ENCODE data around the gene GRK2.

The GRK2 gene

DNA sequence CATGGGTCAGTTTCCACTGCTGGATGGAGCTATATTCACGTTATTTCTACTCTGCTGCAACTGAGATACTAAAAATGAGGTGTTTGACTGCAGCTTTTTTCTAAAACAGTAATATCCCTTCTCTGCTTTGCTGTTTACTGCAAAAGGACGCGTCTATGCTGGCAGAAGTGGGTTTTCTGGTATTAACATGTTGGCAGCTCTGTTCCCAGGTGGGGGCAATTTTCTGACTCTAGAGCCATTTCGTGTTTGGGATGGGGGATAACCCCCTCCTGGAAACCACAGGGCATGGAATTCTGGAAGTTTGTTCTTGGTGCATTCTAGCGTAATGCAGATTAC lies 4.9 kb downstream of the GRK2 start:
- no peak for DNase-seq

DNA sequence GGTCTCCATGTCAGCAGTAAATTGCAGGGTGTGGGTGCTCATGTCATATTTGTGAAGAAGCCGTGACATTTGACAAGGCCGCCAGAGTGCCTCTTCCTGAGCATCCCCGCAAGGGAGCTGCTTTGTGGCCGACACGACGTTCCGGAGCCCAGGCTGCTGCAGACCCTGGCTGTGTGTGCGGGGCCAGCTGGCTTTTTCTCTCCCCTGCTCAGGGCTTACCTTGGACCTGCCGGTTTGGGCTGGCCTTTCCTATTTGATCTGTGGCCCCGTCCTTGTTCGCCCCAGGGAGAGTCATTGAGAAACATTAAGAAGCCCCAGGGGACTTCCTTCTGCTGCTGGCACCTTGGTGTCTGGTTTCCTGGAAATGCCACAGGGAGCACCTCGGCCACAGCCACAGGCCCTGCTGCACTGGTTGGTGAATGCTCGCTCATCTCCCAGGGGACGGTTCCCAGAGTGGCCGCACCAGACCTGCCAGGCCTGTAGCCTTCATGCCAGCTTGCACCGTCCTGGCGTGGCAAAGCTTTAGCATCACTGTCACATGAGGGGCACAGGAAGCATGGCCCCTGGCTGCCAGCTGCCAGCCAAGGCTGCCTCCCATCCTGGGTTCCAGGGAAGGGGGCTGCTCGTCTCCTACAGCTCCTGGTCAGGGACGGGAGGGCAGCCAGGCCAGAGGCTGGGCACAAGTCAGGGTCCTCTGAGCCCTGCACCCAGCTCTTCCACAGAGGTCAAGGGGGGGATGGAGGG lies 5.4 kb downstream of the GRK2 start:
- DNase-seq: peak; percentile 26

DNA sequence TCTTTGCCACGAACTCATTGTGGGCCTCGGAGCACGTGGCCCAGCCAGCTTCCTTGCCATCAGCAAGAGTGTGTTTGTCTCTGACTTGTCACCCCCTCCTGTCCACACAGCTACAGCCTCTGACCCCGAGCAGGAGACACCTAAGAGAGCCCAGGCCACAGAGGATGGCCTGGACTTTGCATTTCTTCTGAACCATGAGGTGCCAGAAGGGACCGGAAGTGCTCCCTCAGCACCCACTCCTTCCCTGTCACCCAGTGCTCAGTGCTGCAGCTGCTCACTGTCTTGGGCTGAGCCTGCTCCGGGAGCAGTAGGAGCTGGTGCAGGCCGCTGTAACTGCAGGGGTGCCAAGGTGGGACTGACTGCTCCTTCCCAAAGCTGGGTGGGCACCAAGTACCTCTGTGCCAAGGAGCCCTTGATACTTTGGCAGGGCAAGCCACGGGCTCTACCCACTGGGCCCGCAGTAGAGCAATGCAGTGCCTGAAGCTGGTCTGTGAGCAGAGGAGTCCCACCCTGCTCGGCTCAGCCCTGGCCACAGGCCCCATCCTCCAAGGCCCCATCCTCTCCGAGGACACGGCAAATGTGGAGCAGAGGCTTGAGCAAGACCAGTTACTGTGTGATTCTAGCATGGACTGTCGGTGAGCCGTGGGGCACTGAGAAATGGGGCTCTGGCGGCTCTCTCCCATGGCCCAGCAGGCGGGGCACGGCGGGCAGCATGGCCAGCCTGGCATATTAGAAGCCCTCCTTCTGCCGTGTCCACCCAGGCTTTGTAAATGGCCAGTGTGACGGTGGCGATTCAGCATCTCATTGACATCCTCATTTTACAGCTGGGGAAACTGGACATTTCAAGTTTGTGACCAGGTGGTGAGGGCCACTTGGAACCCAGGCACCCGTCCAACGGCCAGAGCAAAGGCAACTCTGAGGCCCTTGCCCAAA lies 6.3 kb downstream of the GRK2 start:
- DNase-seq: no peak

DNA sequence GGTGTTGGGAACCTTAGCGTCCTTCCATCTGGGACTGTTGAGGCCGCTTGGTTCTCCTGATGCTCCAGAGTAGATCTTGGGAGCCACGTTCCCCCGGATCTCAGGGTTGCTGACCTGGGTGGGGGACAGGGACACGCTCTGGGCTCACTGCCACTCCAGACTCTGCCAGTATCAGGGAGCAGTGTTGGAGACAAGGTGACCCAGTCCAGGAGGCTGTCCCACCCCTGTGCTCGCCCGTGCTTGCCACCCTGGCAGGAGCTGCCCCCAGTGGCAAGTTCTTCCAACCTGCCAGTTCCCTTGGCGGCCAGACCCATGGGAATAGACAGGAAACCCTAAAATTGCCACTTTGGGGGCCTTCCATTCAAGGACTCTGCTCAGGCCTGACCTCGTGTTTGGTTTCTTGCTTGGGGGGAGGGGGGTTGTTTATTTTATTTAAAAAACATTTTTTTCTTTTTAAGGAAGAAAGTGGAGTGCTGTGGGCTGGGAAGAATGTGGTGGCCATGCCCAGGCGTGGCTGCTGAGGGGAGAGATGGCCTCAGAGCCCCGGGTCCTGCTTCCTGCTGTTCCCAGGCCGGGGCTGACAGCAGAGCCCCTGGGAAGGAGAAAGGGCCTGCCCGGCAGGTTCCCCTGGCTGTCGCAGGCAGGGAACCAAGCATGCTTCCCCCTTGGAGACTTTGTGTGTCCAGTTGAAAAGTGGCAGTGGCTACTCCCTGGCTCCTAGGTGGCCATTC lies 7.2 kb downstream of the GRK2 start:
- DNase-seq: no peak

DNA sequence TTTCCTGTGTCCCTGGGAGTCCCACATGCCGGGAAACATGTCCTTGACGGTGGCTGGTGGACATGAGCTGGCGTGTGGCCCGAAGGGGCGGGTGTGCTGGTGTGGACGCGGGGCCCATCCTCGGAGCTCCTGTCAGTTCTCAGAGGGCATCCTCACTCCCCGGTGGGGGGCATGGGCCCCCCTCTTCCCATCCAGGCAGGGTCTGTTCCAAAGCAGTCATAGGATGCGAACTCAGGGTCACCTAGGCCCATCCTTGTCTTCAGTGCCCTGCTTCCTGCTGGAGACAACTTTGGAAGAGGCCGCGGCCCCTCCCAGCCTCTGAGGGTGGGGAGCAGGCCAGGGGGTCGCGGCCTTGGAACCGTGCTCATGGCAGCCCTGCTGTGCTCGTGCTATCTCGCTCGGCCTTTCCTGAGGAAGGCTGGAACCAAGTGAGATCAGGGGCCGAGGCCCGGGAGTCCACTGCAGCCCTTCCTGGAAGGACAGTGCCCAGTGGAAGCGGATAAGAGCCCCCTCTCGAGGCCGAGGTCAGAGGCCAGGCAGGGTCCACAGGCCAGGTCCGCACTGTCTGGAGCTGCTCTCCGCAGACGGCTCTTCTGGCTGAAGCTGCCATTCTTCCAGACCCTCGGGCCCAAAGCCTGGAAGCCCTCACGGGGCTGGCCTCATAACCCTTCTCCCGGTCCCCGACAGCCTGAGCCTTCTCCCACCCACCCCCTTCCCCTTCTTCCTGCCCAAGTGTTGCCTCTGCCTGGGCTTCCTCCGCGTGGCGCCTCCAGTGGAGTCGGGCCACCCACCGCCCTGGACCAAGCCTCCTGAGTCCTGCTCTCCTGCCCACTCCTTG lies 8.7 kb downstream of the GRK2 start:
- no peak for DNase-seq

DNA sequence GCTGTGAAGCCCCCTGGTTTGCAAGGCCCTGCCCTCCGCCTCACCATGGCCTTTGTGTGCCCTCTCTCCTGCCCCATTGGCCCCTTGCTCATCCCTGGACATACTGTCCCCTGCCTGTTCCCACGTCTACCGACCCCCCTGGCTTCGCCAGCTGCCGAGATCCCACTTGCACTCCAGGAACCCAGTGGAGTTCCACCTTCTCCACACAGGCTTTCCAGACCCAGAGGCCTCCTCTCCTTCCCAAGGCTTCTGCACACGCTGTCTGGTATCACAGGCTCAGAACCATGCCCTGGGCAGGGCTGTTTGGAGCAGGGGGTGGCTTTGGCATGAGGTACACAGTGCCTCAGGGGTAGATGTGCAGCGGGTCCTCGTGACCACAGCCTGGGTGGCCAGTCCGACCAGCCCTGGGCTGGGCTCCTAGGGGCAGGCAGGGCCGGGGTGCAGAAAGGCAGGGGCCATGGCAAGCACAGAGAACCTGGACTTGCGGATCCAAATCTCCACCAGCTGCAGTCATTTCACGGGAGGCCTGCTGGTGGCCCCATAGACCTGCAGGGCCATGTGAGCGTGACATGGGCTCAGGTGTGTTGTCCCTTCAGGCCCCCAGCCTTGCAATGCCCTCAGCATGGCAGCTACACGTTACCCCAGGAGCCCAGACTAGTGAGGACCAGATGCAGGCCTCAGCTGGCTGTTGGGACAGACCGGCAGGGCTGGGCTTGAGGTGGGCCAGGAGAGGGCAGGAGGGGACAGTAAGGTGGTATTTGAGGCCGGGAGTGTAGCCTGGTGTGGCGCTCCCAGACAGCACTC lies 9.5 kb downstream of the GRK2 start:
- DNase-seq: no peak

DNA sequence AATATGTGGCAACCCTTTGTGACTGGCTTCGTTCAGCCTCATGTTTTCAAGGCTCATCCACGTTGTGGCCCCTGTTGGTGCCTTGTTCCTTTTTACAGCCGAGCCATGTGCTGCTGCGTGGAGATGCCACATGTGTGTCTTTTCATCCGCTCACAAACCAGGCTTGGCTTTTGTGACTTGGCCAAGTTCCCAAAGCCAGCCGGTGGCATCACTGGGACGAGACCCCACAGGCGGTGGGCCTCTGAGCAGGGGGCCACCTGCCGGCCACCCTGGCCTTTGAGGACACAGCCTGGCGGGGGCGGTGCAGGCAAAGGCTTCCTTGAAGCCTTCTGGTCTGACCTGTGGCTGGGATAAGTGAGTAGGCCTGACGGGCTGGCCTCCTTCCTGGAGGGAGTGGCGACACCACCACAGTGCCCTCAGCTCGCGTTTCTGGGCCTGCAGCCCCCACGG lies 10.5 kb downstream of the GRK2 start:
- no peak for DNase-seq

DNA sequence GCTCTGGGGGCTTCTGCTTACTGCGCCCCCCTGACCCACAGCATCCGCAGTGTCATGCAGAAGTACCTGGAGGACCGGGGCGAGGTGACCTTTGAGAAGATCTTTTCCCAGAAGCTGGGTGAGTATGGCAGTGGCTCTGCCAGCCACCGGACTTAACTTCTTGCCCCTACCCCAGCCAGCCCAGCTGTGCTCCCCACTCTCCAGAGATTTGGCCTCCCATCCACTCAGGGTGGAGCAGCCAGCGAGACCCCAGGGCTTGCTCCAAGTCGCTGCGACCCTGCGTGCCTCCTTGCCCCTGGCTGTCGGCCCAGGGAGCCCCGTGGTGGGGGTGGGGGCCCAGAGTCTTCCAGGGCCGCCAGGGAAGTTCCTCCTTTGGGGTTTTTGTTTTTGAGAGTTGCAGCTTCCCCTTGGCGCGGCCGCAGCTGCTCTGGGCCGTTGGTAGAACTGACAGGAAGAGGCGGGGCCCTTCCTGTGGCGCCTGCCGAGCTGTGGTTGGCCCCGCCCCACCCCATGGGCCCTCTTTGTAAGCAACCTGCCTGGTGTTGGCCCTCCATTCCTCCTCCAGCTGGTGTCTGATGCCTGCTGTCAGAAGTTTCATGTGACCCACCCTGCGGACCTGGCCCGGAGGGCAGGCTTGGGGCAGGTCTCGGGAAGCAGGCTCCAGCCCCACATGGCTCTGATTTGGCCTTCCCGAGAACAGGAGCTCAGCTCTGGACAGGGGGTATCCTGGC lies 11.1 kb downstream of the GRK2 start:
- DNase-seq: peak; percentile 79

DNA sequence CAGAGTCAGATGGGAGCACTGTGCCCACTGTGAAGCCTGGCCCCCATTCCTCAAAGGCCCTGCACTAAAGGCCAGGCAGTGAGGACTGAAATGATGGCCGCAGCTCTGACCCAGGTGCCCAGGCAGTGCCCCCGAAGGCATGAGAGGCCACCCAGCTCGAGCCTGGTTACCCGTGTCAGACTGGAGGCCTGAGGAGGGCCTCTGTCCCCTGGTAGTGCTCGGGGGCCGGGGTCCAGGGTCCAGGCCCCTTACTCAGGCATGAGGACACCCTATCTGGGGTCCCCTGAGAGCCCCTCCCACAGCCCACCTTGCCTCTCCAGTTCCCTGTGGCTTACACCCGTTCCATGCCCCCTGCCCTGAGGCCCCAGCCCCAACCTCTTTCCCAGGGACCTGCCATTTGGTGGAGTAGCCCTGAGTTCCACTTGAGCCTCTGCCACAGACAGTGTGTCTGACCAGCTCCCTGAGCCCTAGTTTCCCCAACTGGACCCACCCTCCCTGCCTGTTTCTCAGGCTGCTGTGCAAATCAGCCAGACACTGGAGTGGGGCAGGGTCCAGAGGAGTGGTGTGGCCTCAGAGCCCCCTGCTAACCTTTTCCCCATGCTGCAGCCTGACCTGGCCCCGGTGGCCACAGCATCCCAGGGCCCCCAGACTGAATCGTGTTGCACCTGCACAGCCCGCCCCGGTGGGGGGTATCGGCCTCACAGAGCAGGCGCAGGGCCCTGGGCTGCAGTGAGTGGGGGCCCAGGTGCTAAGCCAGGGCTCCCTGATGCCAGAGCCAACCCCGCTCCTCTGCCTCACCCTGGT lies 12.1 kb downstream of the GRK2 start:
- DNase-seq: no peak

DNA sequence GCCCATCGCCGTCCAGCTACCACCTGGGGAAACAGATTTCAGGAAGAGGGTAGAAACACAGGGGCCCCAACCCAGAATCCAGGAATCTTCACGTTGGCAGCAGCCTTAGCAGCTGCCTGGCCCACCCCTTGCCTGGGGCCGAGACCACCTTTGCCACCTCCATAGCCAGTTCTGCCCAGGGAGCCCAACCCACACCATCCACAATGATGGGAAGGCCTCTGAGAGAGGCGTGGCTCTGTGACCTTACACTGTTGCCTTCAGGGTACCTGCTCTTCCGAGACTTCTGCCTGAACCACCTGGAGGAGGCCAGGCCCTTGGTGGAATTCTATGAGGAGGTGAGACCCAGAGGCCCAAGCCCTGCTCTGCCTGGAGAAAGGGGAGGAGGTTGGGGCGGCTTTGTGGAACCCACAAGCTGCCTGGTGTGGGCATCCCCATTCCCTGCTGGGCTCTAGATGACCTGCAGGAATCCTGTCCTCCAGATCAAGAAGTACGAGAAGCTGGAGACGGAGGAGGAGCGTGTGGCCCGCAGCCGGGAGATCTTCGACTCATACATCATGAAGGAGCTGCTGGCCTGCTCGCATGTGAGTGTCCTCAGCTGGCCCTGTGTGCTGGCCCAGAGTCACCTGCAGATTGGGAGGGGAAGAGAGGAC lies 12.8 kb downstream of the GRK2 start:
- no peak for DNase-seq

DNA sequence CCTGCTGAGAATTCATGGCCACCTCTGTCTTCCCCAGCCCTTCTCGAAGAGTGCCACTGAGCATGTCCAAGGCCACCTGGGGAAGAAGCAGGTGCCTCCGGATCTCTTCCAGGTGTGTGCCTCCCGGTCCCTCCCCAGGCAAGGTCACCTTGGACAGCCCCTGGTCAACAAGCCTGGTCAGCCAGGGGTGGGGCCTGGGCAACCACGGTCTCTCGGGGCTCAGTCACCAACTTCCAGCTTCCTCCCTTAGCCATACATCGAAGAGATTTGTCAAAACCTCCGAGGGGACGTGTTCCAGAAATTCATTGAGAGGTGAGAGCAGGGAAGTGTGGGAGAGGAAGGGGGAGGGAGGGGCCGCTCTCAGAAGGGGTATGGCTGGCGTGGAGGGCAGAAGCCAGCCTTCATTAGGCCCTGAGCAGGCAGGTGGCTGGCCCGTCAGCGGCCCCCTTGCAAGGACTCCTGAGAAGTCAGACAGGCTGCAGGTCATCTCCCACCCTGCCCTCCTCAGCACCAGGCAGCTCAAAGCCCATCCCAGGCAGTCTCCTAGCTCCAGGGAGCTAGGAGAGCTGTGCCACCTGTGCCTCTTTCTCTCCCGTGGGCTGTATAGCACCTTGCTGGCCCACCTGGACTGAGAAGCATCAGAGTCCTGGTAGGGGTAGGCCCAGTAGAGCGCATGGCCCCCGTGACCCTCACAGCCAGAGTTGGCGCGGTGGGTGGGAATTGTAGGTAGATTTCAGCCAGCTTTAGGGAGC lies 13.5 kb downstream of the GRK2 start:
- DNase-seq: no peak

DNA sequence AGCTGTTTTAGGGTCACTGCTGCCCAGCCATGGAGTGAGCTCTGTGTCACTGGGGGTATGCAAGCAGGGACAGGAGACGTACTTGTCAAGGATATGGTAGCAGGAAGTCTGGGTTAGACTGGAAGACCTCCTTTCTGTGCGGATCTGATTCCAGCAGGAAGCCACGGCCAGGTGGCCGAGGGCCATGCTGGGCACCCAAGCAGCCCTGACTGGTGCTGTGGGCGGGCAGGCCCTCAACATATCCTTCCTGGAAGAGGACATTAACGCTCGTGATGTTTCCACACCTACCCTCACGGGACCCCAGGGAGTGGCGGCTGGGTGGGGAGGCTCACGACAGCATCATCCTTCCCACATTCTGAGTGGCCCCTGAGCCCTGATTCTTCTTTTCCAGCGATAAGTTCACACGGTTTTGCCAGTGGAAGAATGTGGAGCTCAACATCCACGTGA lies 14.1 kb downstream of the GRK2 start:
- DNase-seq: no peak

DNA sequence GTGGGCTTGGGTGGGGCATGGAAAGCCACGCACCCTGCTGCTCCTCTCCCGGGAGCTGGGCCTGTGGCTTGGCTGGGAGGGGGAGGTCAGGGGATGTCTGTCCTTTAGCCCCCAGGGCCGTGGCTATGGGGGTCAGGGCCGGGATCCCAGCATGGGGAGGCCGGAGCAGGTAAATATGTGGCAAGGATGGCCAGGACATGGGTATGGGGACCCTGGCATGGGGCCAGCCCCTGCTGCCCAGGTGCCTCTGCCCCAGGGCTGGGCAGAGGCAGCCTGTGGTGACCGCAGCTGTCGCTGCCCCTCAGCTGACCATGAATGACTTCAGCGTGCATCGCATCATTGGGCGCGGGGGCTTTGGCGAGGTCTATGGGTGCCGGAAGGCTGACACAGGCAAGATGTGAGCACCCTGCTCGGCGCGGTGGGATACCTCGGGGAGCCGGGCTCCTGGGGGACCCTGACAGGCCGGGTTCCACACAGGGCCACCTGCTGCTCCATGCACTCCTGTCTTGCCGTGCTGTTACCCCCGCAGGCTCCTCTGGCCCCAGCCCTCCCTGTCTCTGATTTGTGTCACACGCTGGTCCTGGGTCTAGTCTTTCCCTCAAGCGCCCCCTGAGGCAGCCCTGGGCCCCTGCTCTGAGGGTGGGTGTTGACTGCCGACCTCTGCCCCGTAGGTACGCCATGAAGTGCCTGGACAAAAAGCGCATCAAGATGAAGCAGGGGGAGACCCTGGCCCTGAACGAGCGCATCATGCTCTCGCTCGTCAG lies 14.7 kb downstream of the GRK2 start:
- no peak for DNase-seq

DNA sequence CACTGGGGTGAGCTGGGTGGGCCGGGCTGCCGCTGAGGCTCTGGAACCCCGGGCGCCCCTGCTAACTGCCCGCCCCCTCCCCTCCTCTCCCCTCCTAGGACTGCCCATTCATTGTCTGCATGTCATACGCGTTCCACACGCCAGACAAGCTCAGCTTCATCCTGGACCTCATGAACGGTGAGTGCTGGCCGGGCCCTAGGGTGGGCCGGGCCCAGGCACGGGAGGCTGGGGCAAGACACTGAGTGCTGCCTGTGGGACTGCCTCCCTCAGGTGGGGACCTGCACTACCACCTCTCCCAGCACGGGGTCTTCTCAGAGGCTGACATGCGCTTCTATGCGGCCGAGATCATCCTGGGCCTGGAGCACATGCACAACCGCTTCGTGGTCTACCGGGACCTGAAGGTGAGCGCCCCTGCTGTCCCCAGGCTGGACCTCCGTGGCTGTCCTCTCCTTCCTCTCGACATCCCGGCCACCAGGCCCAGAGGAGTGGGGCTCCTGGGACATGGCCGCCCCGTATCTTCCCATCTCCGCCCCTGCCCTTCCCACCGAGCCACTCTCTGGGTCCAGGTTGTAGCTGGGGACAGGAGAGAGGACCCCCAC lies 15.4 kb downstream of the GRK2 start:
- no peak for DNase-seq

DNA sequence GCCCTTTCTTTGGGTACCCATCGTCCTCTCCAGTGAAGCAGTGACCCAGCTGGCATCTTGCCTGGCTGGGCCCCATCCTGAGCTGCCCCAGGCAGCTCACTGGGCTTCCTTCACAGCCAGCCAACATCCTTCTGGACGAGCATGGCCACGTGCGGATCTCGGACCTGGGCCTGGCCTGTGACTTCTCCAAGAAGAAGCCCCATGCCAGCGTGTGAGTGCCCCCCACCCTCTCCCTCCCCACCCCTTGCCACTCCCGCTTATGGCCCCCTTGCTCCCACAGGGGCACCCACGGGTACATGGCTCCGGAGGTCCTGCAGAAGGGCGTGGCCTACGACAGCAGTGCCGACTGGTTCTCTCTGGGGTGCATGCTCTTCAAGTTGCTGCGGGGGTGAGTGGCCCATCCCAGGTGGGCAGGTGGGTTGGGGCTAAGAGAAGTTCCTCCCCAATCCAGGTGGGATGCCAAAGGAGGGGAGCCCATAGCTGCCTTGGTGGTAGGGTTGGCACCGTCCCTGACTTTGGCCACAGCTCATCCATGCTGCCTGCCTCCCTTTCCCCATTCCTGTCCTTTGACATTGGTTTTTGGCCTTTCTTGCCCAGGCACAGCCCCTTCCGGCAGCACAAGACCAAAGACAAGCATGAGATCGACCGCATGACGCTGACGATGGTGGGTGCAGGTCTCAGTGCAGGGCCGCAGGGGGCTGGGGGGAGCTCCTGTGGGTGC lies 16.0 kb downstream of the GRK2 start:
- DNase-seq: no peak

DNA sequence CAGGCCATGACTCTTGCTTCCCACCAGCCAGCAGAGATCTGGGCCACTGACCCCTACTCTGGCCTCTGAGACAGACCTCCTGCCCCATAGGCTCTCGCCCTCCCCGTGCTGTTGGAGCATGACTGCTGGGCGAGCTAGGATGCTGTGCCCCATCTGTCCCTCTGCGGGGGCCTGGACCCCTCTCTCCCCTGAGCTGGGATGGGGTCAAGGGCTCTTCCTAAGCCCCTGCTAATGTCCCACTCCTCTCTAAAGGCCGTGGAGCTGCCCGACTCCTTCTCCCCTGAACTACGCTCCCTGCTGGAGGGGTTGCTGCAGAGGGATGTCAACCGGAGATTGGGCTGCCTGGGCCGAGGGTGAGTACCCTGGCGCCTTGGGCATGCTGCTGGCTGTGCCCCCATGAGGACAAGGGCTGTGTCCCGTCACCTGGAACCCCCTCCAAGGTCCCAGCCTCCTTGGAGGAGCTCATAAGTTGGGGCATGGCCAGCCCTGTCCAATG lies 16.7 kb downstream of the GRK2 start:
- no peak for DNase-seq

Measured in effector CD8-positive, alpha-beta T cell (primary cell).